H9 (cell line): Measurements from ENCODE around the gene SEPTIN3. TPM values are rescaled to one million over a fixed set of nuclear protein-coding genes. Genes with fewer than 3 reads are reported as not detected.

Source experiments
- DNase-seq: peaks from one replicate; pipeline ENCODE4 v3.0.0-alpha.2; 2017
- H2AFZ ChIP-seq: one replicate; pipeline ENCODE4 v1.6.1; 2013; ENCODE audit warnings: mild to moderate bottlenecking, low read length, control low read depth, moderate library complexity
- H2AK5ac ChIP-seq: 2 replicates; pipeline ENCODE4 v1.6.1; 2013; ENCODE audit warnings: low read length, control low read depth, mixed read lengths; ENCODE audit not compliant: insufficient read length
- H2BK120ac ChIP-seq: one replicate; pipeline ENCODE4 v1.6.1; 2013; ENCODE audit warnings: low read depth, mild to moderate bottlenecking, low read length, control low read depth, inconsistent platforms; ENCODE audit not compliant: poor library complexity, severe bottlenecking
- H2BK12ac ChIP-seq: 2 replicates; pipeline ENCODE4 v1.6.1; 2013; ENCODE audit warnings: low read length, control low read depth, mixed read lengths, low read depth; ENCODE audit not compliant: insufficient read length
- H2BK15ac ChIP-seq: 2 replicates; pipeline ENCODE4 v1.6.1; 2013; ENCODE audit warnings: low read depth, low read length, control low read depth
- H2BK20ac ChIP-seq: one replicate; pipeline ENCODE4 v1.6.1; 2013; ENCODE audit warnings: low read depth, mild to moderate bottlenecking, low read length, control low read depth, inconsistent platforms; ENCODE audit not compliant: poor library complexity, severe bottlenecking
- H2BK5ac ChIP-seq: 2 replicates; pipeline ENCODE4 v1.6.1; 2013; ENCODE audit warnings: low read length, control low read depth, mixed read lengths; ENCODE audit not compliant: insufficient read length
- H3K14ac ChIP-seq: 2 replicates; pipeline ENCODE4 v1.6.1; 2013; ENCODE audit warnings: low read length, control low read depth; ENCODE audit not compliant: insufficient read depth
- H3K18ac ChIP-seq: 2 replicates; pipeline ENCODE4 v1.6.1; 2013; ENCODE audit warnings: low read depth, mild to moderate bottlenecking, mixed read lengths, low read length, control low read depth; ENCODE audit not compliant: insufficient read length
- H3K23ac ChIP-seq: 2 replicates; pipeline ENCODE4 v1.6.1; 2013; ENCODE audit warnings: low read length, control low read depth, mixed read lengths, low read depth; ENCODE audit not compliant: insufficient read length
- H3K23me2 ChIP-seq: 2 replicates; pipeline ENCODE4 v1.6.1; 2013; ENCODE audit warnings: low read depth, mild to moderate bottlenecking, mixed read lengths, low read length, control low read depth; ENCODE audit not compliant: insufficient read length, poor library complexity, severe bottlenecking
- H3K27ac ChIP-seq: 2 replicates; pipeline ENCODE4 v1.5.1; 2013; ENCODE audit warnings: low read length, control low read depth, mixed read lengths, low read depth; ENCODE audit not compliant: insufficient read length
- H3K27me3 ChIP-seq: 2 replicates; pipeline ENCODE4 v1.6.1; 2013; ENCODE audit warnings: low read length, control low read depth, inconsistent platforms; ENCODE audit not compliant: insufficient read depth
- H3K4ac ChIP-seq: 2 replicates; pipeline ENCODE4 v1.6.1; 2013; ENCODE audit warnings: low read depth, mild to moderate bottlenecking, control low read depth, inconsistent platforms, low read length, moderate library complexity
- H3K4me1 ChIP-seq: 2 replicates; pipeline ENCODE4 v1.6.1; 2013; ENCODE audit warnings: low read length, control low read depth, inconsistent platforms; ENCODE audit not compliant: insufficient read depth
- H3K4me2 ChIP-seq: 2 replicates; pipeline ENCODE4 v1.6.1; 2013; ENCODE audit warnings: low read length, control low read depth, mixed read lengths; ENCODE audit not compliant: insufficient read length, insufficient read depth
- H3K56ac ChIP-seq: 2 replicates; pipeline ENCODE4 v1.6.1; 2013; ENCODE audit warnings: low read depth, mild to moderate bottlenecking, mixed read lengths, low read length, control low read depth; ENCODE audit not compliant: insufficient read length
- H3K79me1 ChIP-seq: 2 replicates; pipeline ENCODE4 v1.6.1; 2013; ENCODE audit warnings: low read depth, mild to moderate bottlenecking, moderate library complexity, low read length, control low read depth, inconsistent platforms; ENCODE audit not compliant: insufficient read depth, poor library complexity, severe bottlenecking
- H3K79me2 ChIP-seq: 2 replicates; pipeline ENCODE4 v1.6.1; 2013; ENCODE audit warnings: low read length, control low read depth, inconsistent platforms; ENCODE audit not compliant: insufficient read depth
- H3K9ac ChIP-seq: 2 replicates; pipeline ENCODE4 v1.6.1; 2013; ENCODE audit warnings: low read length, control low read depth, mixed read lengths; ENCODE audit not compliant: insufficient read length; ENCODE audit errors: extremely low read depth
- H3K9me3 ChIP-seq: one replicate; pipeline ENCODE4 v1.6.1; 2013; ENCODE audit warnings: low read depth, low read length, inconsistent platforms; ENCODE audit not compliant: control insufficient read depth
- H3T11ph ChIP-seq: one replicate; pipeline ENCODE4 v1.6.1; 2013; ENCODE audit warnings: mild to moderate bottlenecking, low read length, control low read depth, inconsistent platforms
- H4K20me1 ChIP-seq: one replicate; pipeline ENCODE4 v1.6.1; 2013; ENCODE audit not compliant: control insufficient read depth, insufficient read length, insufficient read depth
- H4K5ac ChIP-seq: 2 replicates; pipeline ENCODE4 v1.6.1; 2013; ENCODE audit warnings: low read depth, mild to moderate bottlenecking, mixed read lengths, low read length, control low read depth; ENCODE audit not compliant: insufficient read length
- H4K8ac ChIP-seq: replicated peaks from 2 replicates; pipeline ENCODE4 v1.6.1; 2013; ENCODE audit warnings: low read length, control low read depth, mixed read lengths, low read depth; ENCODE audit not compliant: insufficient read length
- H4K91ac ChIP-seq: 2 replicates; pipeline ENCODE4 v1.6.1; 2013; ENCODE audit warnings: low read depth, mild to moderate bottlenecking, moderate library complexity, mixed read lengths, low read length, control low read depth; ENCODE audit not compliant: insufficient read length
- H3K27ac Mint-ChIP-seq, 3 experiments: 2 replicates in 2 of 3; 3 replicates in 1 of 3; pipeline ENCODE4 v1.8.0; 2020 to 2021; ENCODE audit warnings: mixed read lengths in 3 of 3, mild to moderate bottlenecking in 1 of 3, moderate library complexity in 1 of 3
- H3K27me3 Mint-ChIP-seq: 2 replicates; pipeline ENCODE4 v1.8.0; 2021; ENCODE audit warnings: low read depth, mild to moderate bottlenecking, moderate library complexity, mixed read lengths
- H3K36me3 Mint-ChIP-seq, 3 experiments: 2 replicates in 2 of 3; 3 replicates in 1 of 3; pipeline ENCODE4 v1.8.0; 2020 to 2021; ENCODE audit warnings: low read depth in 3 of 3, mixed read lengths in 3 of 3; ENCODE audit not compliant: insufficient read depth in 1 of 3
- H3K4me1 Mint-ChIP-seq, 2 experiments: 2 replicates each; pipeline ENCODE4 v1.8.0; 2020; ENCODE audit warnings: mixed read lengths in 2 of 2
- H3K4me3 Mint-ChIP-seq, 2 experiments: 2 replicates in 1 of 2; 3 replicates in 1 of 2; pipeline ENCODE4 v1.8.0; 2020 to 2021; ENCODE audit warnings: mild to moderate bottlenecking in 2 of 2, mixed read lengths in 2 of 2, moderate library complexity in 1 of 2
- H3K9me3 Mint-ChIP-seq, 2 experiments: 2 replicates in 1 of 2; 3 replicates in 1 of 2; pipeline ENCODE4 v1.8.0; 2020; ENCODE audit warnings: mild to moderate bottlenecking in 2 of 2, mixed read lengths in 2 of 2, moderate library complexity in 1 of 2
- CTCF ChIP-seq: fragments of 200-600 bp; sonication (generic); conservative IDR thresholded peaks from 3 replicates; pipeline ENCODE4 v1.8.0; 2021; ENCODE audit warnings: antibody characterized with exemption, mild to moderate bottlenecking
- WGBS: extraction: QIAGEN DNeasy Blood & Tissue Kit; methylation state at CpG from one replicate; pipeline ENCODE4 v1.1.7; 2013; ENCODE audit warnings: missing lambda C conversion rate, low lambda C conversion rate, mixed read lengths; ENCODE audit not compliant: insufficient read length; ENCODE audit errors: extremely low coverage; 5-methylcytosine and 5-hydroxymethylcytosine counted together
- total RNA-seq: library from RNA; stranded (reverse); gene quantifications from 2 replicates; pipeline ENCODE4 v1.2.1, GENCODE V29; 2021

Gene SEPTIN3
- total RNA-seq, 1 experiment from 2014 or later = 33.3 TPM

GRCh38 chr22:41940832-41941765 is 28.1 kb upstream of the SEPTIN3 start:
- WGBS = no CpG with 5 or more reads among the region's 13 CpGs

More at GRCh38 chr22:41940832-41941765, 28.1 kb upstream of the SEPTIN3 start:
- Histone ChIP-seq H2BK120ac (no peak overlapping the region), H2BK20ac (no peak overlapping the region), H2BK15ac (no peak overlapping the region), H3T11ph (no peak overlapping the region), H4K5ac (no peak overlapping the region), H2AFZ (no peak overlapping the region), H3K23me2 (peaks cover 5% of the 10 kb centered on the region), H3K23ac (no peak overlapping the region), H4K8ac (no peak overlapping the region), H4K20me1 (peaks cover 2% of the 10 kb centered on the region), H3K14ac (no peak overlapping the region), H2BK12ac (no peak overlapping the region), H3K4ac (no peak overlapping the region), H4K91ac (no peak overlapping the region), H2AK5ac (no peak overlapping the region), H3K9ac (no peak overlapping the region), H3K79me1 (no peaks in the 10 kb centered on the region), H3K9me3 (no peaks in the 10 kb centered on the region), H3K18ac (no peak overlapping the region), H3K56ac (no peak overlapping the region), H3K4me1 (peaks cover 3% of the 10 kb centered on the region; the same call in 1 of the 2 replicates), H3K27ac (no peak overlapping the region), H2BK5ac (no peak overlapping the region), H3K27me3 (no peaks in the 10 kb centered on the region), H3K4me2 (no peak overlapping the region), H3K79me2 (no peaks in the 10 kb centered on the region; the same call in 1 of the 2 replicates)
- peak; percentile 90 for TF ChIP-seq CTCF
- peak overlapping the region; percentile 27 to 30 (median 29); a peak in 3 of 7 replicates for H3K27ac Mint-ChIP-seq
- no peak overlapping the region for H3K4me3 Mint-ChIP-seq
- peaks cover 20 to 21% of the 10 kb centered on the region in 2 experiments for H3K4me1 Mint-ChIP-seq
- peak; percentile 89 for DNase-seq
- H3K27me3 Mint-ChIP-seq = no peaks in the 10 kb centered on the region; the same call in 1 of the 2 replicates
- H3K9me3 Mint-ChIP-seq = no peaks in the 10 kb centered on the region; a peak in 1 of 5 replicates
- peaks cover 60 to 79% (median 77%) of the 10 kb centered on the region in 3 experiments; a peak in 6 of 7 replicates for H3K36me3 Mint-ChIP-seq
